ENCODE results near the gene EXOSC9. TPM values are rescaled to one million over a fixed set of nuclear protein-coding genes. Genes with fewer than 3 reads are reported as not detected.

EXOSC9 gene
- total RNA-seq, 1 donor from 2014 or later = 10.4 TPM

DNA sequence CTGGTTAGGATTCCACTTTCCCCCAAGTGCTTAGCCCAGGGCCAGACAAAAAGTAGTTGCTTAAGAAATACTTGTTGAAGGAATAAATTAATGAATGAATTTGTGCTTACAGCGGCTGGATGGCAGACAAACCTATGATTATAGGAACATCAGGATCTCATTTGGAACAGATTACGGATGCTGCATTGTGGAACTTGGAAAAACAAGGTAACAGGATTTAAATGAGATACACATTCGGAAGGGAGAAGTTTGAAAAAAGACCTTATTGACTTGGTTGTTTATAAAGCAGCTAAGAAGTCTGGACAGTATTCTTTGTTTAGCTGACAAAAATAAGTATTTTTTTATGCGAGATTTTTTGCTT, 572 bp downstream of the EXOSC9 start:
- intact Hi-C loops (cut with micrococcal nuclease) = no loop called here
- TF ChIP-seq CTCF (IDR thresholded peaks at IDR 0.05; ENCODE audit: borderline replicate concordance) = no peak
- peak overlapping the region; percentile 94 for H3K27ac ChIP-seq (replicated peaks)

DNA sequence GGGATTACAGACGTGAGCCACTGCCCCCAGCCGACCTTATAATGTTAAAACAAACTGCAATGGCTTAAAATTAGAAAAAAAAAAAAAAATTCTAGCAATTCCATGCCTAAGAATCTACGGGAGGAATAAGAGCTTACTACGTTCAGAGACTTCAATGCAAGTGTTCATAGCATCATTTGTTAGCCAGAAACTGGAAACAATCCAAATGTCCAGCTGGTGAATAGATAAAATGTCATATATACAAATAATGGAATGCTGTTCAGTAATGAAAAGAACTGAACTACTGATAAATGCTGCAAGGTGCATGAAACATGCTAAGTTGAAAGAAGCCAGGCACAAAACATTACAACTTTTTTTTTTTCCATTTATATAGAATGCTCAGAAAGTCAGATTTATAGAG, 5.3 kb downstream of the EXOSC9 start:
- Histone ChIP-seq H3K9me3 (replicated peaks) (no peaks in the 10 kb centered on the region), H3K27ac (replicated peaks) (no peak overlapping the region), H3K27me3 (ENCODE audit: low read depth) (no peaks in the 10 kb centered on the region), H3K4me3 (no peak overlapping the region), H3K36me3 (peaks cover 89% of the 10 kb centered on the region), H3K4me1 (peaks cover 18% of the 10 kb centered on the region)
- no peak for TF ChIP-seq CTCF (IDR thresholded peaks at IDR 0.05; ENCODE audit: borderline replicate concordance)
- DNase-seq = no peak
- intact Hi-C loops (cut with micrococcal nuclease) = no loop called here

More for the DNA sequence above, 572 bp downstream of the EXOSC9 start:
- H3K4me1 ChIP-seq = peaks cover 28% of the 10 kb centered on the region
- no peak for DNase-seq
- H3K27me3 ChIP-seq (ENCODE audit: low read depth) = no peaks in the 10 kb centered on the region
- peak overlapping the region; percentile 83 for H3K4me3 ChIP-seq
- no peaks in the 10 kb centered on the region for H3K9me3 ChIP-seq (replicated peaks)
- H3K36me3 ChIP-seq = peaks cover 42% of the 10 kb centered on the region

GRCh38 chr4:121811122-121811521, 10.0 kb downstream of the EXOSC9 start:
- intact Hi-C loops (cut with micrococcal nuclease) = no loop called here
- peaks cover 100% of the 10 kb centered on the region for H3K36me3 ChIP-seq
- no peak for DNase-seq
- no peaks in the 10 kb centered on the region for H3K27me3 ChIP-seq (ENCODE audit: low read depth)
- H3K4me3 ChIP-seq = no peak overlapping the region
- H3K27ac ChIP-seq (replicated peaks) = no peak overlapping the region
- no peaks in the 10 kb centered on the region for H3K4me1 ChIP-seq
- no peaks in the 10 kb centered on the region for H3K9me3 ChIP-seq (replicated peaks)
- no peak for TF ChIP-seq CTCF (IDR thresholded peaks at IDR 0.05; ENCODE audit: borderline replicate concordance)

- H3K4me1 ChIP-seq = no peaks in the 10 kb centered on the region
- no peak overlapping the region for H3K4me3 ChIP-seq
- H3K36me3 ChIP-seq = peaks cover 81% of the 10 kb centered on the region
- intact Hi-C loops (cut with micrococcal nuclease) = no loop called here
- no peaks in the 10 kb centered on the region for H3K9me3 ChIP-seq (replicated peaks)
- DNase-seq = no peak
- no peaks in the 10 kb centered on the region for H3K27me3 ChIP-seq (ENCODE audit: low read depth)
- no peak overlapping the region for H3K27ac ChIP-seq (replicated peaks)
- TF ChIP-seq CTCF (IDR thresholded peaks at IDR 0.05; ENCODE audit: borderline replicate concordance) = no peak
Observed at GRCh38 chr4:121814756-121815155, 13.6 kb downstream of the EXOSC9 start.

- Histone ChIP-seq H3K4me3 (no peak overlapping the region), H3K36me3 (peaks cover 64% of the 10 kb centered on the region), H3K27ac (replicated peaks) (no peak overlapping the region), H3K27me3 (ENCODE audit: low read depth) (no peaks in the 10 kb centered on the region), H3K4me1 (no peaks in the 10 kb centered on the region), H3K9me3 (replicated peaks) (no peaks in the 10 kb centered on the region)
- intact Hi-C loops (cut with micrococcal nuclease) = no loop called here
- no peak for DNase-seq
- no peak for TF ChIP-seq CTCF (IDR thresholded peaks at IDR 0.05; ENCODE audit: borderline replicate concordance)
Observed at GRCh38 chr4:121817006-121817405, 15.9 kb downstream of the EXOSC9 start.

DNA sequence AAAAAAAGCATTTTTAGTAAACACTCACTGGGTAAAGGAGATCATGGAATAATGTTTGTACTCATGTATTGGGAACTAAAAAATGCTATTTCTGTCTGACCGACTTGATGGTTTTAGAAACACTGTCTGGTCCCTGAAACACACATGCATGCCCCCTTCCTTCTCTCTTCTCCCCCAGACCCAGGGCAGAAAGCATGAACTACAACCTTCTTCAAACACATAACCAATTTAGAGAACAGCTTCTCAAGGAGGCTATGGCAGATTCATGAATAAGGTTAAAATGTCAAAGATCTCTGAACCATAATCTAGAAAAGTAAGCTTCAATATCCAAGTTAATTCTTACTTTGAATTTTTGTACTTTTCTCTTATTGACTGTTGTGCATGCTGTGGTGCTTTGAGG, 16.6 kb downstream of the EXOSC9 start:
- peaks cover 57% of the 10 kb centered on the region for H3K36me3 ChIP-seq
- no peak for DNase-seq
- no peaks in the 10 kb centered on the region for H3K27me3 ChIP-seq (ENCODE audit: low read depth)
- H3K9me3 ChIP-seq (replicated peaks) = no peaks in the 10 kb centered on the region
- intact Hi-C loops (cut with micrococcal nuclease) = no loop called here
- H3K4me1 ChIP-seq = no peaks in the 10 kb centered on the region
- no peak overlapping the region for H3K4me3 ChIP-seq
- no peak for TF ChIP-seq CTCF (IDR thresholded peaks at IDR 0.05; ENCODE audit: borderline replicate concordance)
- H3K27ac ChIP-seq (replicated peaks) = no peak overlapping the region

All from left ventricle myocardium inferior (tissue), 1 donor.